Fibroblast of skin of scalp (primary cell): Measurements from ENCODE around the gene RXRB.
A peak's percentile ranks its signal among the peaks of the same experiment; 100 is the strongest.
"Not testable (repeated sequence)": the region's sequence is repeated elsewhere in the genome, so short reads cannot be mapped to it uniquely, and the experiment has no call there.

Experiments
- DNase-seq: peaks from one replicate; pipeline ENCODE4 v3.0.0-alpha.2; 2013

RXRB gene

GRCh38 chr6:33160728-33161344 is 39.6 kb downstream of the RXRB start:
- DNase-seq: peak; percentile 79

DNA sequence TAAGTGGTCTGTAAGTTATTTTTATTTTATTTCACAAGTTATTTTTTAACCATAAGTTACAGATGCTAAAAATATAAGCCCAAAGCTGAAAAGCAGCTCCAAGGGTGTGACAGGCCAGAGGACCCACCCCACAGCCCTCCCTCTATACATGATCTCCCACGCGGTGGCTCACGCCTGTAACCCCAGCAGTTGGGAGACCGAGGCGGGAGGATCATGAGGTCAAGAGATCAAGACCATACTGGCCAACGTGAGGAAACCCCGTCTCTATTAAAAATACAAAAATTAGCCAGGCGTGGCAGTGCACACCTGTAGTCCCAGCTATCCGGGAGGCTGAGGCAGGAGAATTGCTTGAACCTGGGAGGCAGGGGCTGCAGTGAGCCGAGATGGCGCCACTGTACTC is 40.4 kb downstream of the RXRB start:
- no peak for DNase-seq

DNA sequence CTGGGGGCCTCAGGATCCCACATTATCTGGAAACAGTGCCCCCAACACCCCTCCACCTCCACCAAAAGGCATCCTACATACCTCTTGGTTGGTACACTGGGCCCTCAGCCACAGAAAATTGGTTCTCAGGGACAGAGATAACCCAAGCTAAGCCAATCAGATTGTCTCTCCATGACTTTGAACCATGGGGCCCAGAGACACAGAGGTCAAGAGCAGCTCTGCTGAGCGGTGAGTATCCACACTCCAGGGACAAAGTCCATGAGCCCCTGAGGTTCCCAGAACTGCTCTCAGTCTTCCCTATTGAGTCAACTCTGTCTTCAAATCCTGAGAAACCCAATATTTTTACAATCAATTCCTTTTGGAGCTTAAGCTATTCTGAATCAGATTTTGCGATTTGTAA is 43.5 kb downstream of the RXRB start:
- no peak for DNase-seq

- DNase-seq: no peak
Measured at GRCh38 chr6:33156561-33156960, 43.9 kb downstream of the RXRB start.

DNA sequence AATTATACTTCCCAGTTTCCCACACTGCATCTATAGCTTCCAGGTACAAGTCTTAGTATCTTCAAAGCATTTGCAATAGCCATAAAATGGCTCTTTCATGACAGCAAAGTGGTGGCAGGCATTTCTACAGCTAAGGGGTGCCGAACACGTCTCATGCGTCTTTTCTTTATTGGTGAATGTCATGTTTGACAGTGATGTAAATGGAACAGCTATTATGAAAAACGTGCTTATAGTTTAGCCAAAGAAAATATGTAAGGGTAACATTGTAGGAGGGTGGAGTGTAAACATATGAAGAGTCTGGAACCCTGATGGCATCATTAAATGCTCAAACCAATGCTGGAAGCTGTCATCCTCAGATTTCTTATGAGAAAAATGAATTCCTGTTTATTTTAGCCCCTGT is 46.1 kb downstream of the RXRB start:
- no peak for DNase-seq

DNA sequence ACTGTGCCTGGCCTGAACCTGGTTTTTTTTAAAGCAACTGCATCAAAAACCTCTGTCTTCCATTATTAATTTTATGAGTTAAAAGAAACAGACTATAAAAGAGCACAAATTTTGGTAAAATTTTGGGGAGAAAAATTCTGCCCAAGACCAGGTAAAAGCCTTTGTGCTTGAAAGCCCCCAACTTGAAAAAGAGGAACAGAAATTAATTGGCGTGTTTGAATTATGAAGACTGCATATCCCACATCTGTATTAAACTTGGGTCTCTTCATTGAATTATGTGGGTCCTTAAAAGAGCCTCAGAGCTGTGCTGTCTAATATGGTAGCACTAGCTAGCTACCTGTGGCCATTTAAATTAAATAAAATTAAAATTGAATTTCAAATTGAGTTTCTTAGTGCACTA is 49.4 kb downstream of the RXRB start:
- DNase-seq: no peak

- not testable (repeated sequence) for DNase-seq
Measured at GRCh38 chr6:33150560-33150959, 49.9 kb downstream of the RXRB start.

GRCh38 chr6:33147807-33148666 is 52.4 kb downstream of the RXRB start:
- peak; percentile 52 for DNase-seq

- no peak for DNase-seq
Measured at GRCh38 chr6:33144373-33144772, 56.1 kb downstream of the RXRB start.
